ENCODE measurements around the gene DCTD. TPM values are rescaled to one million over a fixed set of nuclear protein-coding genes. Genes with fewer than 3 reads are reported as not detected.

Gene DCTD
- total and polyA plus RNA-seq, 4 donors: 36.9 to 52.9 (median 44.7) TPM

GRCh38 chr4:182859730-182860129, 57.5 kb downstream of the DCTD start:
- no peak overlapping the region for H3K9ac ChIP-seq (ENCODE audit: low read depth in 1 of 2, low read length in 2 of 2)
- H3K36me3 ChIP-seq (ENCODE audit: control insufficient read depth in 4 of 4, insufficient read depth in 3 of 4, low read depth in 1 of 4, low read length in 3 of 4): peaks cover 0 to 4% (median 0%) of the 10 kb centered on the region in 4 donors
- peaks cover 0 to 23% (median 14%) of the 10 kb centered on the region in 4 donors for H3K4me1 ChIP-seq (ENCODE audit: control insufficient read depth in 4 of 4, insufficient read depth in 4 of 4, low read length in 3 of 4)
- H3K27ac ChIP-seq (ENCODE audit: low read depth in 1 of 2, low read length in 2 of 2): no peak overlapping the region
- TF ChIP-seq ATF3 (IDR thresholded peaks at IDR 0.05) (no peak), EGR1 (IDR thresholded peaks at IDR 0.05; ENCODE audit: low read depth in 2 of 2) (no peak), SP1 (IDR thresholded peaks at IDR 0.05) (no peak), MAX (IDR thresholded peaks at IDR 0.05) (no peak), GABPA (IDR thresholded peaks at IDR 0.05 in 1 of 2, conservative IDR thresholded peaks at IDR 0.05 in 1 of 2) (no peak), YY1 (IDR thresholded peaks at IDR 0.05) (no peak), NR2F2 (IDR thresholded peaks at IDR 0.05) (no peak), TAF1 (conservative IDR thresholded peaks at IDR 0.05) (no peak), FOXA1 (IDR thresholded peaks at IDR 0.05) (no peak), HNF4A (conservative IDR thresholded peaks at IDR 0.05) (no peak), ZBTB33 (IDR thresholded peaks at IDR 0.05) (no peak), FOXA2 (IDR thresholded peaks at IDR 0.05) (no peak), REST (IDR thresholded peaks at IDR 0.05) (no peak), JUND (IDR thresholded peaks at IDR 0.05) (no peak), RXRA (IDR thresholded peaks at IDR 0.05) (no peak)
- H3K9me3 ChIP-seq (ENCODE audit: control insufficient read depth in 4 of 4, low read length in 3 of 4): no peaks in the 10 kb centered on the region
- DNase-seq (ENCODE audit: low spot score): no peak
- no peak overlapping the region for H3K4me3 ChIP-seq (ENCODE audit: low read depth in 1 of 3, low read length in 3 of 3)
- H3K27me3 ChIP-seq (ENCODE audit: control insufficient read depth in 4 of 4, insufficient read depth in 4 of 4, low read length in 3 of 4): no peaks in the 10 kb centered on the region
- 98% methylated on average over 2 of the region's 2 CpGs for WGBS

- no peak overlapping the region for H3K27ac ChIP-seq (ENCODE audit: low read depth in 1 of 2, low read length in 2 of 2)
- H3K27me3 ChIP-seq (ENCODE audit: control insufficient read depth in 4 of 4, insufficient read depth in 4 of 4, low read length in 3 of 4): no peaks in the 10 kb centered on the region
- peaks cover 0 to 4% (median 0%) of the 10 kb centered on the region in 4 donors for H3K36me3 ChIP-seq (ENCODE audit: control insufficient read depth in 4 of 4, insufficient read depth in 3 of 4, low read depth in 1 of 4, low read length in 3 of 4)
- H3K4me3 ChIP-seq (ENCODE audit: low read depth in 1 of 3, low read length in 3 of 3): no peak overlapping the region
- TF ChIP-seq ATF3 (IDR thresholded peaks at IDR 0.05) (no peak), JUND (IDR thresholded peaks at IDR 0.05) (no peak), HNF4G (IDR thresholded peaks at IDR 0.05) (no peak), RAD21 (IDR thresholded peaks at IDR 0.05) (no peak), NR2F2 (IDR thresholded peaks at IDR 0.05) (no peak), MAX (IDR thresholded peaks at IDR 0.05) (no peak), FOXA2 (IDR thresholded peaks at IDR 0.05) (no peak), FOXA1 (IDR thresholded peaks at IDR 0.05) (no peak), EGR1 (IDR thresholded peaks at IDR 0.05; ENCODE audit: low read depth in 2 of 2) (no peak), RXRA (IDR thresholded peaks at IDR 0.05) (no peak), ZBTB33 (IDR thresholded peaks at IDR 0.05) (no peak)
- no peaks in the 10 kb centered on the region for H3K9me3 ChIP-seq (ENCODE audit: control insufficient read depth in 4 of 4, low read length in 3 of 4)
- no peak for DNase-seq (ENCODE audit: low spot score)
- peaks cover 0 to 19% (median 14%) of the 10 kb centered on the region in 4 donors for H3K4me1 ChIP-seq (ENCODE audit: control insufficient read depth in 4 of 4, insufficient read depth in 4 of 4, low read length in 3 of 4)
- H3K9ac ChIP-seq (ENCODE audit: low read depth in 1 of 2, low read length in 2 of 2): no peak overlapping the region
- 96% methylated on average over 4 of the region's 4 CpGs for WGBS
Measured at GRCh38 chr4:182858711-182859110, 58.5 kb downstream of the DCTD start.

Data from liver (tissue), 9 donors.